ENCODE data around the gene ADGRD2.

DNA sequence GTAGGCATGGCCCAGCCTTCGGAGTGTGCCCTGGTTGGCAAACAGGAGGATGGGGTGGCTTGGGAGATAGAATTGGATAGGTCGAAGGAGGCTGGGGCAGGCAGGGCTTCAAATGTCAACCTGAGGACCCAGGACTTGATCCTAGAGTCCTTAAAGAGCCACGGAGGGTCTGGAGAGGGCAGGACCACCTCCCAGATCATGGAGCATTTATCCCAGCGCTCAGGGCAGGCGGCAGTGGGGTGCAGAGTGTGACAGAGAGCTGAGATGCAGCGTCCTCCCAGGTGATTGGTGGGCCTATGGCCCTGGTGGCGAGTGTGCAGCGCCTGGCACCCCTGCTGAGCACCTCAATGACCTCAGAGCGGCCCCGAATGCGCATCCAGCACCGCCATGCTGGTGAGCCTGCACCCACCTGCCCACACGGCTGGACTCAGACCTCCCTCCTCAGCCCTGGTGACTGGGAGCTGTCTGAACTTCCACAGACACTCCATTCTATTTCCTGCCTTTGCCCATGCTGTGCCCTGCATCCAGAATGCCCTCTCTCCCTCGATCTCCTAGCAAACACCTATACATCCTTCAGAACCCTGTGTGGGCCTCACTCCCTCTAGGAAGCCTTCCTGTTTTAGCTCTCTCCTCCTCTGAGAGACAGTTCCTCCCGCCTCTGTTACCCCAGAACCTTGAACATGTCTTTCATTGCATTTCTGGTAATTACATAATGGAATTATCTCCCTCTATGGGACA, 6.3 kb downstream of the ADGRD2 start:
- TF ChIP-seq FOXA1 (IDR thresholded peaks at IDR 0.05) (no peak), ARNT (IDR thresholded peaks at IDR 0.05) (no peak), TARDBP (IDR thresholded peaks at IDR 0.05) (no peak), BHLHE40 (IDR thresholded peaks at IDR 0.05; ENCODE audit: borderline replicate concordance) (no peak), FOXM1 (IDR thresholded peaks at IDR 0.05; ENCODE audit: borderline replicate concordance) (no peak), NFRKB (IDR thresholded peaks at IDR 0.05) (no peak), LEF1 (IDR thresholded peaks at IDR 0.05; ENCODE audit: borderline replicate concordance) (no peak), SP1 (IDR thresholded peaks at IDR 0.05) (no peak)
